ENCODE results near the gene D2HGDH. TPM values are rescaled to one million over a fixed set of nuclear protein-coding genes. Genes with fewer than 3 reads are reported as not detected.

D2HGDH gene
- total RNA-seq, 1 donor from 2014 or later: 21.1 TPM

GRCh38 chr2:241813644-241814392 is 79.4 kb downstream of the D2HGDH start:
- Histone ChIP-seq H3K4me1 (no peaks in the 10 kb centered on the region), H3K27me3 (no peaks in the 10 kb centered on the region), H3K36me3 (no peaks in the 10 kb centered on the region), H3K4me3 (no peak overlapping the region), H3K27ac (no peak overlapping the region), H3K9me3 (no peaks in the 10 kb centered on the region)
- TF ChIP-seq CTCF (IDR thresholded peaks at IDR 0.05) (no peak), POLR2A (IDR thresholded peaks at IDR 0.05) (no peak), POLR2AphosphoS5 (IDR thresholded peaks at IDR 0.05; ENCODE audit: insufficient read depth in 1 of 2, low read depth in 1 of 2) (no peak)
- intact Hi-C loops (cut with DNase I): no loop called here
- no peak for DNase-seq (ENCODE audit: extremely low spot score in 2 of 2)

GRCh38 chr2:241814393-241814642 is 79.9 kb downstream of the D2HGDH start:
- no peak for DNase-seq (ENCODE audit: extremely low spot score in 2 of 2)
- intact Hi-C loops (cut with DNase I): no loop called here
- TF ChIP-seq CTCF (IDR thresholded peaks at IDR 0.05) (no peak), POLR2A (IDR thresholded peaks at IDR 0.05) (no peak), POLR2AphosphoS5 (IDR thresholded peaks at IDR 0.05; ENCODE audit: insufficient read depth in 1 of 2, low read depth in 1 of 2) (no peak)
- H3K9me3 ChIP-seq: no peaks in the 10 kb centered on the region
- no peaks in the 10 kb centered on the region for H3K27me3 ChIP-seq
- H3K27ac ChIP-seq: no peak overlapping the region
- no peaks in the 10 kb centered on the region for H3K4me1 ChIP-seq
- H3K36me3 ChIP-seq: no peaks in the 10 kb centered on the region
- H3K4me3 ChIP-seq: no peak overlapping the region

- Histone ChIP-seq H3K36me3 (no peaks in the 10 kb centered on the region), H3K4me1 (no peaks in the 10 kb centered on the region), H3K27ac (no peak overlapping the region), H3K4me3 (no peak overlapping the region), H3K9me3 (no peaks in the 10 kb centered on the region), H3K27me3 (no peaks in the 10 kb centered on the region)
- intact Hi-C loops (cut with DNase I): no loop called here
- no peak for TF ChIP-seq POLR2A (IDR thresholded peaks at IDR 0.05)
- no peak for TF ChIP-seq POLR2AphosphoS5 (IDR thresholded peaks at IDR 0.05; ENCODE audit: insufficient read depth in 1 of 2, low read depth in 1 of 2)
- no peak for TF ChIP-seq CTCF (IDR thresholded peaks at IDR 0.05)
- DNase-seq (ENCODE audit: extremely low spot score in 2 of 2): peak in 1 of 2 donors; percentile 85
These were observed 80.4 kb downstream of the D2HGDH start for GRCh38 chr2:241814643-241815476.

- no peaks in the 10 kb centered on the region for H3K9me3 ChIP-seq
- H3K27me3 ChIP-seq: no peaks in the 10 kb centered on the region
- intact Hi-C loops (cut with DNase I): no loop called here
- TF ChIP-seq POLR2A (IDR thresholded peaks at IDR 0.05): no peak
- no peak for TF ChIP-seq POLR2AphosphoS5 (IDR thresholded peaks at IDR 0.05; ENCODE audit: insufficient read depth in 1 of 2, low read depth in 1 of 2)
- no peak for TF ChIP-seq CTCF (IDR thresholded peaks at IDR 0.05)
- H3K36me3 ChIP-seq: no peaks in the 10 kb centered on the region
- DNase-seq (ENCODE audit: extremely low spot score in 2 of 2): peak; percentile 81 to 91
- H3K4me1 ChIP-seq: no peaks in the 10 kb centered on the region
- H3K4me3 ChIP-seq: no peak overlapping the region
- no peak overlapping the region for H3K27ac ChIP-seq
These were observed 81.3 kb downstream of the D2HGDH start for GRCh38 chr2:241815477-241816430.

Measured in vagina (tissue), 2 donors.